HG02610 (cell line): Measurements from ENCODE around the gene POLE3.
"Not testable (repeated sequence)": the region's sequence is repeated elsewhere in the genome, so short reads cannot be mapped to it uniquely, and the experiment has no call there.

ENCODE experiments used
- ATAC-seq: cut with Tn5 transposase; IDR thresholded peaks from one replicate; pipeline ENCODE4 v1.9.1; 2021; ENCODE audit warnings: mild to moderate bottlenecking, moderate library complexity; ENCODE audit not compliant: unreplicated experiment

The POLE3 gene

GRCh38 chr9:113406353-113406752 lies 4.1 kb downstream of the POLE3 start:
- ATAC-seq: not testable (repeated sequence)

- ATAC-seq: no peak
Measured at GRCh38 chr9:113403646-113404045, 6.8 kb downstream of the POLE3 start.

- peak; percentile 98 for ATAC-seq
Measured at GRCh38 chr9:113401027-113401792, 9.3 kb downstream of the POLE3 start, which contains the start of gene ALAD. Gene ALAD, minus strand, starts transcription at chr9:113401284. Its CDS starts 7,725 bp downstream, at chr9:113393559.

GRCh38 chr9:113399646-113400200 lies 10.8 kb downstream of the POLE3 start:
- ATAC-seq: no peak

GRCh38 chr9:113398796-113399195 lies 11.7 kb downstream of the POLE3 start:
- no peak for ATAC-seq

- no peak for ATAC-seq
Measured at GRCh38 chr9:113397203-113397631, 13.3 kb downstream of the POLE3 start.

- ATAC-seq: no peak
Measured at GRCh38 chr9:113395000-113395861, 15.2 kb downstream of the POLE3 start.

- ATAC-seq: no peak
Measured at GRCh38 chr9:113393281-113393680, 17.2 kb downstream of the POLE3 start.

- no peak for ATAC-seq
Measured at GRCh38 chr9:113391917-113392316, 18.6 kb downstream of the POLE3 start.

GRCh38 chr9:113390192-113390960 lies 20.1 kb downstream of the POLE3 start:
- no peak for ATAC-seq

GRCh38 chr9:113389451-113389850 lies 21.0 kb downstream of the POLE3 start:
- no peak for ATAC-seq

- no peak for ATAC-seq
Measured at GRCh38 chr9:113388833-113389232, 21.6 kb downstream of the POLE3 start.

- no peak for ATAC-seq
Measured at GRCh38 chr9:113387560-113388230, 22.8 kb downstream of the POLE3 start.

GRCh38 chr9:113386571-113387393 lies 23.7 kb downstream of the POLE3 start:
- ATAC-seq: no peak

- no peak for ATAC-seq
Measured at GRCh38 chr9:113381909-113382411, 28.5 kb downstream of the POLE3 start.

GRCh38 chr9:113381441-113381840 lies 29.0 kb downstream of the POLE3 start:
- not testable (repeated sequence) for ATAC-seq

GRCh38 chr9:113380869-113381378 lies 29.6 kb downstream of the POLE3 start:
- ATAC-seq: peak; percentile 67

- ATAC-seq: not testable (repeated sequence)
Measured at GRCh38 chr9:113379829-113380210, 30.7 kb downstream of the POLE3 start.
